ENCODE measurements around the gene IFIT1.

Gene IFIT1

DNA sequence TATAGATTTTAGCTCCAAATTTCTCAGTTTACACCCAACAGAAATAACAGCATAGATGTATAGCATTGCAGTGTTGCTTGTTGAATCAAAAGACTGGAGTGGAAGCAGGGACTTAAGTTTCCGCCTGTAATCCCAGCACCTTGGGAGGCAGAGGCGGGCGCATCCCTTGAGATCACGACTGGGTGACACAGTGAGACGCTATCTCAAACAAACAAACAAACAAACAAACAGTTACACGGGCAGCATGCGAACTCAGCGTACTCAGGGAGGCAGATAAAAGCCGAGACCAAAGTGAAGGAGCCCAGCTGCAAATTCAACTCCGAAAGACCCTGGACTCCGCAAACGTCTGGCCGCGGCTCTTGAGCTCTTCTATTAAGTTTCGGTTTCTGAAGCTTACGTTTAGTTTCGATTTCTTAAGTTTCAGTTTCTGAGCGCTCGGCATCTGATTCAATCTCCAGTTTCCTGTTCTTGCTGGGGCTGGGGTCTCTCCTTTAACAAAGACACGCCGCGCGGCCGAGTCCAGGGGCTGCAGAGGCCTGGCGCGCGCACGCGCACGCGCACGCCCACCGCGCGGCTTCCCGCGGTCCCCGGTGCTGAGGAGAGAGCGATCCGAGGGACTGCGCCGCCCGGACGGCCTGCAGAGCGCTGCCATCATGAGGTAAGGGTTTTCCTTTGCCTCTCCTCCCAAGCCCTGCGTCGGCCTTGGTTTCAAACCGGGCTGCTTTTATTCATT, 21.9 kb downstream of the IFIT1 start, which contains the start of gene IFIT5:
IFIT5 (plus strand) TSS at position 423 of the 733 bp plus-strand sequence; CDS start at position 654, 231 bp downstream.
- DNase-seq (ENCODE audit: low read depth) = peak; percentile 65
- TF ChIP-seq, protein P1, sequence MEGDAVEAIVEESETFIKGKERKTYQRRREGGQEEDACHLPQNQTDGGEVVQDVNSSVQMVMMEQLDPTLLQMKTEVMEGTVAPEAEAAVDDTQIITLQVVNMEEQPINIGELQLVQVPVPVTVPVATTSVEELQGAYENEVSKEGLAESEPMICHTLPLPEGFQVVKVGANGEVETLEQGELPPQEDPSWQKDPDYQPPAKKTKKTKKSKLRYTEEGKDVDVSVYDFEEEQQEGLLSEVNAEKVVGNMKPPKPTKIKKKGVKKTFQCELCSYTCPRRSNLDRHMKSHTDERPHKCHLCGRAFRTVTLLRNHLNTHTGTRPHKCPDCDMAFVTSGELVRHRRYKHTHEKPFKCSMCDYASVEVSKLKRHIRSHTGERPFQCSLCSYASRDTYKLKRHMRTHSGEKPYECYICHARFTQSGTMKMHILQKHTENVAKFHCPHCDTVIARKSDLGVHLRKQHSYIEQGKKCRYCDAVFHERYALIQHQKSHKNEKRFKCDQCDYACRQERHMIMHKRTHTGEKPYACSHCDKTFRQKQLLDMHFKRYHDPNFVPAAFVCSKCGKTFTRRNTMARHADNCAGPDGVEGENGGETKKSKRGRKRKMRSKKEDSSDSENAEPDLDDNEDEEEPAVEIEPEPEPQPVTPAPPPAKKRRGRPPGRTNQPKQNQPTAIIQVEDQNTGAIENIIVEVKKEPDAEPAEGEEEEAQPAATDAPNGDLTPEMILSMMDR (IDR thresholded peaks at IDR 0.05; ENCODE audit: insufficient read depth, low read depth, low read length, missing control alignments) = no peak

DNA sequence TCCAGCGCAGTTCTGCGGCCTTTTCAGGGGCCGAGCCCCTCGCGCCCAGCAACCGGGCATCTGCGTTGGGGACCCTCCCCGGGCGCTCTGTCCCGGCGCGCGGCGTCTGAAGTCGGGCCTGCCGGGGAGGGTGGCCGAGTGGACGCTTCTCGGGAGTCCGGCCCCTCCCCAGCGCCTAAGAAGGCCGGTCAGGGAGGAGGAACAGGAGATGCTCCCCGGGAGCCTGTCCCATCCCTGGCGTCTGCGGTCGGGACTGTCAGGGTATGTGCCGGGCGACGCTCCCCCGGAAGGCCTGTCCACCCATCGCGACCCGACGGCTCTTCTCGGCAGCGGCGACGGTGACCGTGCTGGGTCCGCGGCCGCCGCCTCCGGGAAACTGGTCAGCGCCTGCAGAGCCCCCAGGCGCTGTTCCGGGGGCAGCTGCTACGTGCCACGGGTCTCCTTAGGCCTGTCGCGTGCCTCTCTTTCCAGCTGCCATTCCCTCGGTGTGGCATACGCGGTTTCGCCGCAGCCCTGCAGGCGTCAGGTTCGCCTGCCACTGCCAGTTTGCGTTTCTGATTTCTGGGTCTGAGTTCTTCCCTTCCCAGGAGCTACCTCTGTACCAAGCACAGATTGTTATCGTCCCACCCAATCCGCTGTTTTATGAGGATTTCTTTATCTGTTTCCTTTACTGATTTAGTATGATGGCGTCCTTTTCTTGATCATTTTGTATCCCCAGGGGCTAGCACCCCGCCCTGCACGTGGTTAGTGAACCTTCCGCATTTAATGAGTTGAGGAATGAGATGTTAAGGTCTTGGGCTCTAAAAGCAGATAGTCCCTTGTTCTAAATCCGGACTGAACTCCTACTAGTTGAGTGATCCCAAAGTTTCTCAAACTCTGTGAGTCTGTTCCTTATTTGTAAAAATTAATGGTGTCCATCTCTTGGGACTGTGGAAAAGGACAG, 22.7 kb downstream of the IFIT1 start:
- H3K4me3 ChIP-seq (ENCODE audit: low read length) = peak overlapping the region; percentile 72
- TF ChIP-seq, protein P1 (IDR thresholded peaks at IDR 0.05; ENCODE audit: insufficient read depth, low read depth, low read length, missing control alignments) = no peak
- peak; percentile 33 for DNase-seq (ENCODE audit: low read depth)

More for the DNA sequence above, 21.9 kb downstream of the IFIT1 start, which contains the start of gene IFIT5:
- H3K4me3 ChIP-seq (ENCODE audit: low read length) = peak within 1 kb of the TSS; percentile 72

DNA sequence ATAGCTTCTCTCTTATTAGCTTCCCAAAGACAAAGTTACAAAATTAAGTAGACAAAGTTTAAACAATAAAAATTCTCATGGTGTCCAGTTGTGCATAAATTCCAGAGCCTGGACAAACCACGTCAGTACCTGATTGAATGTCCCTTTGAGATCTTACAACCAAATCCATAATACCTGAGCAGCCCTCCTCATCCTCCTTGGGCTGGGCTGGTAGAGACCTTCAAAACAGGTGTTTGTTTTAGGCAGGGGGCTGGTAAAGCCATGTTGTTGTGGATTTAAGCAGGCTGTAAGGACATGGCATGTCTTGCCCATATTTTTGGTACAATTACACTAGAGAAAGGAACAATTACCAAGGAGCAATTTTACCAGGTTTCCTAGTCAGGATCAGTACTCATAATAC, 24.0 kb downstream of the IFIT1 start:
- TF ChIP-seq, protein P1 (IDR thresholded peaks at IDR 0.05; ENCODE audit: insufficient read depth, low read depth, low read length, missing control alignments) = no peak
- no peak overlapping the region for H3K4me3 ChIP-seq (ENCODE audit: low read length)
- DNase-seq (ENCODE audit: low read depth) = no peak

DNA sequence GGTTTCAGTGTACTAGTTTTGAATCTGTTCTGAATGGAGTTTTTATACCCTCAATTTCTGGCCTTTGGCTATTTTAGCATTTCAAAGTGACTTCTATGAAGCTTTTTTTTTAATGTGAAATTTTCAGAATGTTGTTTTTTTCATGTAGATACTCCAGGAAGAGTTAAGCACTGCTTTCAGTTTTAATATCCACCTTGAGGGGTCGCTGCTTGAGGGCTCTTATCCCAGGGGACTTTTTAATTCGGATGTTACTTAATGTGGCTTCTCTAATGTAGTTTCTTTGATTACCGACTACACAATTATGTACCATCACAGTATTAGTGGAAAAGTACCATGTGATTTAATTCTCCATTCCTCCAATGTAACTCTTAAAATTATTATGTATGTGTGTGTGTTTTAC, 27.1 kb downstream of the IFIT1 start:
- TF ChIP-seq, protein P1 (IDR thresholded peaks at IDR 0.05; ENCODE audit: insufficient read depth, low read depth, low read length, missing control alignments) = peak; percentile 30
- peak; percentile 11 for DNase-seq (ENCODE audit: low read depth)
- H3K4me3 ChIP-seq (ENCODE audit: low read length) = no peak overlapping the region

DNA sequence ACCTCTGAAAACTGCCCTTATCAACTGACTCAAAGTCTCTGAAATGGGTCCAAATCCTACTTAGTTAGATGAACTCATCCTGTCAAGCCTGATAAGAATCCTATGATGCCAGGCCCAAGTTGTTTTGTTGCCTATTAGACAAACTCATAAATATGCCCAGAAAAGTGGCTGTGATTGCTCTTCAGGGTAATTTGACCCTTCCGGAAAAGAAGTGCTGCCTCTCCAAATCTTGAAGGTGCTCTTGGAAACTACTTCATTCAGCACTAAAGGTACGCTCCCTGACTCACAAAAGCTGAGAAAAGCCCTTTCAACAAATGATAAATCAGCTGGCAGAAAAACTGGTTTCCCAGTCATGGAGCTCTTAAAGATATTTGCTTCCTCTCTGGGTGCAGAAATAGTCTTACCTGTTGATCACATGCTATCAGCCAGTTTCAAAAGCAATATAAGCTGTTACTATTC, 28.6 kb downstream of the IFIT1 start:
- peak; percentile 90 for DNase-seq (ENCODE audit: low read depth)
- TF ChIP-seq, protein P1 (IDR thresholded peaks at IDR 0.05; ENCODE audit: insufficient read depth, low read depth, low read length, missing control alignments) = no peak
- H3K4me3 ChIP-seq (ENCODE audit: low read length) = no peak overlapping the region

DNA sequence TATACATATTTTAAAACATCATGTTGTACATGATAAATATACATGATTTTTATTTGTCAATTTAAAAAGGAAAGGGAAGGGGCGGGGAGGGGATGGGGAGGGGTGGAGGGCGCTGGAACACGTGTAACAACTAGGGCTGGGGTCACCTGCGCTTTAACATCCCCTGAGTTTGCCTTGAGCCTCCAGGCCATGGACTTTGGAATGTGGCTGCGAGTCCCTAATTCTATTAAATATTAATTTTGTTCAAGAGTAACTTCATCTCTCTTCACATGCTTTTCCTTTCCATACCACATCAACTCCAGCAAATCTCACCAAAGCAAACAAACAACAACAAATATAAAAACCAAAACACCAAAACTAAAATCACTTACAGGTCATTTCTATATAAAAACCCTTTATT, 32.6 kb downstream of the IFIT1 start:
- DNase-seq (ENCODE audit: low read depth) = no peak
- H3K4me3 ChIP-seq (ENCODE audit: low read length) = no peak overlapping the region
- TF ChIP-seq, protein P1 (IDR thresholded peaks at IDR 0.05; ENCODE audit: insufficient read depth, low read depth, low read length, missing control alignments) = no peak

Data from epithelial cell of esophagus (primary cell).